Activated naive CD4-positive, alpha-beta T cell treated with anti-CD3 and anti-CD28 coated beads, Interleukin-2, amount 50 U/mL, for 16 hours (primary cell): ENCODE measurements around the gene SHC3.
"Not testable (repeated sequence)": the region's sequence is repeated elsewhere in the genome, so short reads cannot be mapped to it uniquely, and the experiment has no call there.

Source experiments
- DNase-seq: peaks from one replicate; pipeline ENCODE4 v3.0.0-alpha.2; 2020

The SHC3 gene, protein sequence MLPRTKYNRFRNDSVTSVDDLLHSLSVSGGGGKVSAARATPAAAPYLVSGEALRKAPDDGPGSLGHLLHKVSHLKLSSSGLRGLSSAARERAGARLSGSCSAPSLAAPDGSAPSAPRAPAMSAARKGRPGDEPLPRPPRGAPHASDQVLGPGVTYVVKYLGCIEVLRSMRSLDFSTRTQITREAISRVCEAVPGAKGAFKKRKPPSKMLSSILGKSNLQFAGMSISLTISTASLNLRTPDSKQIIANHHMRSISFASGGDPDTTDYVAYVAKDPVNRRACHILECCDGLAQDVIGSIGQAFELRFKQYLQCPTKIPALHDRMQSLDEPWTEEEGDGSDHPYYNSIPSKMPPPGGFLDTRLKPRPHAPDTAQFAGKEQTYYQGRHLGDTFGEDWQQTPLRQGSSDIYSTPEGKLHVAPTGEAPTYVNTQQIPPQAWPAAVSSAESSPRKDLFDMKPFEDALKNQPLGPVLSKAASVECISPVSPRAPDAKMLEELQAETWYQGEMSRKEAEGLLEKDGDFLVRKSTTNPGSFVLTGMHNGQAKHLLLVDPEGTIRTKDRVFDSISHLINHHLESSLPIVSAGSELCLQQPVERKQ

GRCh38 chr9:89177944-89178829 lies at the start of gene SHC3:
SHC3 (minus strand) TSS chr9:89178818; CDS start chr9:89178460, 358 bp downstream.
- DNase-seq, result no peak

GRCh38 chr9:89225991-89226471 lies 47.4 kb upstream of the SHC3 start:
- no peak for DNase-seq

- no peak for DNase-seq
Observed at GRCh38 chr9:89225587-89225986, 47.0 kb upstream of the SHC3 start.

DNA sequence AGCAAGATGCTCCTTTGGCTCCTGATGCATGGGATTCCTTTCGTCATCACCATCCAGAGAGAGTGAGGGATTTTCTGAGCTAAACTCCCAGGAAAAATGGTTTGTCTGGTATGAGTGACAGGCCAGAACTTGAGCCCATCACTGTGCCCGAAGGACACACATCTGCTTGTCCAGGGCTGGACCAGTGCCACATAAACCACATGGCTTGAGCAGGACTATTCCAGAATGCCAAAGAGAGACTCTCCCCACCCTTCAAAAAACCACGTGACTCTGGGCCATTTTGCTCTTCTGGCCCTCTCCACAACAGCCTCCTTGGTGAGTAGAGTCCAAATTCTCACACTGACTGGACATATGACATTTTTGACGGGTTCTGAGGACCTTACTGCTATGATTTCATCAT lies 46.4 kb upstream of the SHC3 start:
- no peak for DNase-seq

DNA sequence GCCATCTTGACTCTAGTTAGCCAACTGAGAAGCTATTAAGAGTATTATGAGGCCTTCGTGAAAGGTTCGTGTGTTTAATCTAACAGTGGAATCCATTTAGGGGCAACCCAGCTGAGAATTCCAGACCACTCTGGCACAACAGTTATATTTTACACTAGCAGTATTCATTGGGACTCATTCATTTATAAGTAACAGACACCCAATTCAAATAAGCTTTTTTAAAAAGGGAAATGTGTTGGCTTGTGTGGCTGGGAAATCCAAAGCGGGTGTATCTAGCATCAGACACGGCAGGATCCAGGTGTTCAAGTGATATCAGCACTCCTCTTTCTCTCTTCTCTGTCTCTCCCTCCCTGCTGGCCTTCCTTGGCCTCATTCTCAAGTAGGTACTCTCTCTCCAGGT lies 46.0 kb upstream of the SHC3 start:
- no peak for DNase-seq

DNA sequence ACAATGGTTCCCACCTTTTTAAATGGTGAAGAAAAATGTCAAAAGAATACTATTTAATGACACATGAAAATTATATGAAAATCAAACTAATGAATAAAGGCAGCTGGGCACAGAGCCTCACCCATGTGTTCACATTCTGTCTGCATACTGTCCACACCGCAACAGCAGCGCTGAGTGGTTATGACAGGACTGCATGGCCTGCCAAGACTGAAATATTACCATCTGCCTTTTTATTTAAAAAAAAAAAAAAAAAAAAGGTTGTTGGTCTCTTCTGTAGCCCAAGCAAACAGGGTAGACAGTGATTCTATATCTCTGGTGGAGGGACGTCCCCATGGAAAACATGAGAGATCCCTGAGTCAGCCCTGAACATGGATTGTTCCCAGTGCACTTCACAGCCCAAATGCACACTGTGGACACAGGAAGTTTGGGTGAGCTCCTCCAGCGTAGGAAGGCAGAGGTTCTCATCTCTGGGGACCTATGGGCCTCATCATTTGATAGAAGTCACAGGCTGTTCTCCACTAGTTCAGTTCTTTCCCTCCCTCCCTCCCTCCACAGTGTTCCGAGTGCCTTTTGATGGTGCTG lies 44.9 kb upstream of the SHC3 start:
- no peak for DNase-seq

- DNase-seq, result no peak
Observed at GRCh38 chr9:89219637-89220036, 41.0 kb upstream of the SHC3 start.

GRCh38 chr9:89218040-89218928 lies 39.7 kb upstream of the SHC3 start:
- DNase-seq, result no peak

DNA sequence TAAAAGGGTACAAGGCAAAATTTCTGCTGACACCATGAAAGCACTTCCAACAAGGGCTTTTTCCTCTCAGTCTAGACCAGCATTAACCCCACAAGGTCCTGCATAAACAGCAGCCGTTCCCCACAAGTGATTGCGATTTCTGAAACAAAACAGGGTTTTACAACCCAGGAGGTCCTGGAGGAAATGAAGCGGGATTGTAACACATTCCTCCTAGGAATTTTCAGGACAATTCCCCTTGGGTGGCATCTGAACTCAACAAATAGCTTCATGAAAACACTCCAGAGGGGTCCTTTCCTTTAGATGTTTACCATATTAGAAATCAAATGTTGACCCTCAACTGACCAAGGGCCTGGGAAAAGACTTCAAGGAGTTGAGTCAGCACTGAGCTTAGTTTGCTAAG lies 36.7 kb upstream of the SHC3 start:
- DNase-seq, result no peak

- no peak for DNase-seq
Observed at GRCh38 chr9:89213396-89213880, 34.8 kb upstream of the SHC3 start.

DNA sequence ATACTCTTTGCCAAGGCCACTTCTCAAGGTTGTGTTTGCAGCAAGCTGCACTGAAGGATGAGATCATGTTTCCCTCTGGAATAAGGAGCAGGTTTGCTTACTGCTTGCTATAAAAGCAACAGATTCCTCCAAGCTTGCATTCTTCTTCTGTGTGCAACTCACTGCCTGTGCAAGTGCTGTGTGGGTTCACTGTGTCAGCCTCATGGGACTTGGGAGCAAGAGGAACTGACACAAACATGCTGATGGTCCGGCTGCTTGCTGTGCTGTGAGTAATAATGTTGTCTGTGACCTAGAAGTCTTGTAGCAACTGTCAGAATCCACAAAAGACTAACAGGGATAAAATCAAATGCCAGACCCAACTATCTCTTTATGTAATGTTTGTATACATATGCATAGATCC lies 33.6 kb upstream of the SHC3 start:
- no peak for DNase-seq

DNA sequence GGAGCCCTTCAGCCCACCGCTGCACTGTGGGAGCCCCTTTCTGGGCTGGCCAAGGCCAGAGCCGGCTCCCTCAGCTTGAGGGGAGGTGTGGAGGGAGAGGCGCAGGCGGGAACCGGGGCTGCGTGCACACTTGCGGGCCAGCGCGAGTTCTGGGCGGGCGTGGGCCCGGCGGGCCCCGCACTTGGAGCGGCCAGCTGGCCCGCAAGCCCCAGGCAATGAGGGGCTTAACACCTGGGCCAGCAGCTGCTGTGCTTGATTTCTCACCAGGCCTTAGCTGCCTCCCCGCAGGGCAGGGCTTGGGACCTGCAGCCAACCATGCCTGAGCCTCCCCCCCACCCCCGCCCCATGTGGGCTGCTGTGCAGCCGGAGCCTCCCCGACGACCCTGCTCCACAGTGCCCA lies 30.7 kb upstream of the SHC3 start:
- not testable (repeated sequence) for DNase-seq

DNA sequence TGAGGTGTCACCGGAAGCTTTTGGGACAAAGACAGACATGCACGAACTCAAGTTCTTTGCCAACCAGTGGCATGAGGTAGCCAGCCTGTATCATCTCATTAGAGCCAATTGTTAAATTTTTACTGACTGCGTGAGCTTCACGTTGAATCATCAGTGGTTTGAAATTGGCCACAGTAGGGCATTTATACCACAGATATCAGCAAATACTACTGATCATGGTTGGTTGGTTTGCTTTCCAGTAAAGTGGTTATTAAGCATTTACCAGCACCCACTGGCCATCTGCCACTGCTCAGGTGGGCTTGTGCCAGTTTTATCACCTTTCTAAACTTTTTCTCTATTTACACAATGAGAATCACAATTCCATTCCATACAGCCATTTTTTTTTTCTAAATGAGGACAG lies 28.4 kb upstream of the SHC3 start:
- no peak for DNase-seq

DNA sequence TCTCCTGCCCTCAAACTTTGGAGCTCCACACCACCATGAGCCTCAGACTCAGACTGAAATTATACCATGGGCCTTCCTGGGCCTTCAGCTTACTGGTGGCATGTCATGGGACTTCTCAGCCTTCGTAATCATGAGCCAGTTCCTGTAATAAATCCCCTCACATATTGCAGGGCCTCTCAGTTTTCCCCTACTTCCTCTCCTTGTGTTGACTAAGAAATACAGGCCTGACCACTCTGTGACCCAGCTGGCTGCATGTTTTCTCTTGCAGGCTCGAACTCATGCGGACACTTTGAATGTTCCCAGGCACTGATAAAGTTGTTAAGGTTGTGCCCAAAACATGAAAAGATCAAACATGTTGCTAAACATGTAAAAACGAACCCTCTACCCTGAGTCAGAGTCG lies 26.2 kb upstream of the SHC3 start:
- no peak for DNase-seq

DNA sequence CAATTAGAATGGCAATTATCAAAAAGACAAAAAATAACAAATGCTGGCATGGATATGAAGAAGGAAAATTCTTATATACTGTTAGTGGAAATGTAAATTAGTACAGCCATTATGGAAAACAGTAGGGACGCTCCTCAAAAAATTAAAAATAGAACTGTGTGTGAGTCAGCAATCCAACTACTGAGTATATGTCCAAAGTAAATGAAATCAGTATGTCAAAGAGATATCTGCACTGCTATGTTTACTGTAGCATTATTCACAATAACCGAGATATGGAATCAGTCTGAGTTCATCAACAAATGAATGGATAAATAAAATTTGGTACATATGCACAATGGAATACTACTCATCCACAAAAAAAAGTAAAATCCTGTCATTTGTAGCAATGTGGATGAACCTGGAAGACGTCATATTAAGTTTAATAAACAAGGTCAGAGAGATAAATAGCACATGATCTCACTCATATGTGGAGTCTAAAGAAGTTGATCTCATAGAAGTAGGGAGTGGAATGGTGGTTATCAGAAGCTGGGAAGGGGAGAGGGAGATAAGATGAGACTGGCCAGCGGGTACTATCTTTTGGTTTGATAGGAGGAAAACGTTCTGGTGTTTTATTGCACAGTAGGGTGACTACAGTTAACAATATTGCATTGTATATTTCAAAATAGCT lies 16.6 kb upstream of the SHC3 start:
- no peak for DNase-seq

GRCh38 chr9:89194421-89195130 lies 16.0 kb upstream of the SHC3 start:
- no peak for DNase-seq

DNA sequence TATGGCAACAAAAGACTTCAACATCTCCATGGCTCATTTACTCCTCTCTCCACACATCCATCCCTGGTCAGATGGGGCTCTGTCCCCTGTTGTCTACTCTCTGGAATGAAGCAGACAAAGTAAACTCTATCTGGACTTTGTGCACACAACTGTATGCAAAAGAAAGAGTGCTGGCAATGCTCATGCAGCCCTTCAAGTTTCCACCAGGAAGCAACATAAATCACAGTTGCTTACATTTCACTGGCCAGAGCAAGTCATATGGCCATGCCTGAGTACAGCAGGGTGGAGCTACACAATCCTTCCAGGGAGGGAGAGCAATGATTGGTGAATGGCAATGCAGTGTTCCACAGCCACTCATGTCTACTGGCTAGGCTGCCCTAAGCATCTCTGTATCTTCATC lies 12.4 kb upstream of the SHC3 start:
- DNase-seq, result no peak

DNA sequence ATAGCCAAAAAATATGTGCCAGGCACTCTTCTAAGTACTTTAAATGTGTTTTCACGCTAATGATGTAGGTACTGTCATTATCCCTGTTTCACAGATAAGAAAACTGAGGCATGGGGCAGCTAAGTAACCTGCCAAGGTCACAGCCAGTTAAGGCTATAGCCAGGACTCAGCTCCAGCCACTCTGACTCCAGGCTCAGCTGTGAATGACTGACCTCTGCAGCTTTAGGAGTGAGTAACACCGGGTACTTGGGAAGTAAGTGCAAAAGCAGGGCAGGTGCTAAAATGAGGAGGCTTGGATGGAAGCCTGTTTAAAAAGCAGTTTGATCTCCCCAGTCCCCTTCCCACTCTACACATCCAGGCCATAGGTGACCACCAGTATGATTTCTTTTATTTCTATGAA lies 10.6 kb upstream of the SHC3 start:
- DNase-seq, result no peak

- DNase-seq, result no peak
Observed at GRCh38 chr9:89187950-89188349, 9.3 kb upstream of the SHC3 start.

GRCh38 chr9:89187541-89187940 lies 8.9 kb upstream of the SHC3 start:
- no peak for DNase-seq

DNA sequence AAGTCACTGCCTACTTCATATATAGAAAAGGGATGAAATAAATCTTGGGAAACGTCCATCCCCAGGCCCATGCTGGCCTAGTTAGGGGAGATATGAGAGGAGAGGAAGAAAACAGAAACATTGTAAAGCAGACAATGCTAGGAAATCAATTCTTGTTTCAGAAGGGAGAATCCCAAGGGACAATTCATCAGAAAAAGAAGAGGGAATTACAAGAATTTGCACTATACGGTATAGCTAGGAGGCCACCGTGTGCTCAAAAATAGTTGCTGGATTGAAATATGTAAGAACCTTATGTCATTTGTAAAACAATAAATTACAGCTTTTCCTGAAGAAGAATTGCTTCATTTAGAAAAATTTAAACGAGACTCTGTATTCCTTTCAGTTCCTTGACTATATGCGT lies 8.3 kb upstream of the SHC3 start:
- no peak for DNase-seq
